AML-193 (cell line): ENCODE data around the gene LINC00237.

Experiments
- DNase-seq, 2 experiments: peaks; one replicate each; lab custom pipeline; 2025; lab: John Stamatoyannopoulos, UW

Gene LINC00237

GRCh38 chr20:21106171-21107017 lies at the start of gene LINC00237:
TSS of gene LINC00237 (minus strand) at chr20:21106358.
- no peak for DNase-seq

DNA sequence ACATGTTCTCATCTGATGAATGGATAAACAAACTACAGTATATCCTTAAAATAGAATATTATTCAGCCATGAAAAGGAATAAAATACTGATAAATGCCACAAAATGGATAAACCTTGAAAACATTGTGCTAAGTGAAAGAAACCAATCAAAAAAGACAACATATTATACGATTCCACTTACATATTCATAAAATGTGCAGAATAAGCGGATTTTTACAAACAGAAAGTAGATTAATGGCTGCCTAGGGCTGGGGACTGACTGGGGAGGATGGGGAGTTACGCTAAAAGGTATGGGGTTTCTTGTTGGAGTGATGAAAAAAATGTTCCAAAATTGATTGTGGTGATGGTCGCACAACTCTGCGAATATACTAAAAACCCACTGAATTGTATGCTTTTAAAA lies 49.1 kb upstream of the LINC00237 start:
- no peak for DNase-seq

DNA sequence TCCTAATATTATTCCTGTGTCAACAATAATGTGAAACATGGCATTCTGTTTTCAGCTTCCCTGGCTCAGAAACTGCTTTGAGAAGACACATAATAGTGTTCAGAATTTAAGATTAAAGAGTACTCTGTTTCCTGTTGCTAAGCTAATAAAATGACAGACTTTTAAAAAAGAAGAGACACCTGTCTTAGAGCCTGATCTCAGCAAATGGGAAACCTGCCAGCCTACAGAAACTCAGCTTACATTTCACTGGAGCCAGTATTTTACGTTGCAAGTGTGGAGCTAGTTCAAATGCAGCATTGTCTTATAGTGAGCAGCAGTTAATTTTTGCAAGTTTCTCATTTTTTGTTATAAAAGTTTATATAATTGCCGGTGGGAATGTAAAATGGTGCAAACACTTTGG lies 48.5 kb upstream of the LINC00237 start:
- DNase-seq, result no peak

DNA sequence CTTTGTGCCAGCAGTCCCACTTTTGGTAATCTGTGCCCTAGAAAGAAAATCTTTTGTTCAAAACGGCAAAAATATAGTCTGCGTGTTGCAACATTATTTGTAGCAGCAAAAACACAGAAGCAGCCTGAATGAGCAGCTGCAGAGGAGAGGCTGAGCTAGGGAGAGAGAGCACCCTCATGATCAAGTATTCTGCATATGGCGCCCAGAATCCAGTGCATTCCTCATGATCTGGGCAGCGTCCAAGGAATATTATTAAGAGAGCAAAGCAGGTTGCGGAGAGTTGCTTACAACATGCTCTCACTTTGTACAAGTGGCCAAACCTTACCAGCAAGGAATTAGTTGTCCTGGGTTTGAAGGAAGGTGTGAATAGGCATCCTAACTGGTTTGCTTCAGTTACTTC lies 45.6 kb upstream of the LINC00237 start:
- no peak for DNase-seq

DNA sequence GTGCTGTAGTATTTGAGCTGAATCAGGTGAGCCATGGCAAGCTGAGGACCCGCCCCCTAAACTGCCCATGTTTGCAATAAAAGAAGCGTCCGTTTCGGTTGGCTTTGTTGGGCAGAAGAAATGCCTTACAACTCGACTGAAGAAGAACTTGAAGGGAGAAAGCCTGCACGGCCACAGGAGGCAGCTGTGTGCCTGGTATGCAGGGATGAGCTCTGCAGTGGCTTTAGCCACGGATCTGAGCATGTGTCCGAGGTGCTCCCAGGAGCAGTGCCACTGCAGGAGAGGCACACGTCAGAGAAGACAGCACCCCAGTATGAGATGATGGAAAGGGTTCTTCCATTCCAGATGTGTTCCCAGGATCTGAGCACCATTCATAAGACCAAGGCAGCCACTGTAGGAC lies 43.2 kb upstream of the LINC00237 start:
- DNase-seq, result no peak

- peak; percentile 24 to 27 for DNase-seq
Observed at GRCh38 chr20:21147593-21147992, 41.4 kb upstream of the LINC00237 start.

GRCh38 chr20:21146215-21146614 lies 40.1 kb upstream of the LINC00237 start:
- DNase-seq, result no peak

- no peak for DNase-seq
Observed at GRCh38 chr20:21145424-21145823, 39.3 kb upstream of the LINC00237 start.

DNA sequence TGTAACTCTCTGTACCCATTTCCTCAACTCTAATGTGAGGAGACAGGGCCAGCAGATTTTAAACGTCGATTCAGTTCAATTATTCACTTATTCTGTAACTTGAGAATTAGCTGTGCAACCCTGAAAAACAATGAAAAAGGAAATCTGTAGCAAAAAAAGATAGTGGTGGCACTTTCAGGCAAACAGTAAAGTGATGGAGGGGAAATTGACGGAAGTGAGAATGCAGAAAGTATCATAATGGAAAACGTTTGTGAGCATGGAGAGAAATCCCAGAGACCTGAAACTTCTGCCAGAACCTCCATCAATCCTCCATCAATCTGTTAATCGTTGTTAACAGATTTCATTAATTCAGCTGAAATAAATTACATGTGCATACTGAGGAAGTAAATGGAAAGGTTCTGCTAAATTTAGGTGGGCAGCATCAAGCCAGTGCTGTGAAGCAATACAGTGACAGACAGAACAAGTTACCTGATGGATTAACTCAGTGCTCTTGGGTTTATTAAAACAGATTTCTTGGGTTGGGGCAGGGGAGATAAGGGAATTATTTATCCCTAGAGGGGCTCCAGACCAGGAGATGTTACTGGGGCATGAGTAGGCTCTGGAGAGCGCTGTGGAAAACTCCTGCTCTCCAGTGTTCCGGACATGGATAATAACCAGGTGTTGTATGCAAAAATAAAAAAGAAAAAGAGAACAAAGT lies 37.2 kb upstream of the LINC00237 start:
- DNase-seq, result no peak

GRCh38 chr20:21141825-21142224 lies 35.7 kb upstream of the LINC00237 start:
- DNase-seq, result no peak

DNA sequence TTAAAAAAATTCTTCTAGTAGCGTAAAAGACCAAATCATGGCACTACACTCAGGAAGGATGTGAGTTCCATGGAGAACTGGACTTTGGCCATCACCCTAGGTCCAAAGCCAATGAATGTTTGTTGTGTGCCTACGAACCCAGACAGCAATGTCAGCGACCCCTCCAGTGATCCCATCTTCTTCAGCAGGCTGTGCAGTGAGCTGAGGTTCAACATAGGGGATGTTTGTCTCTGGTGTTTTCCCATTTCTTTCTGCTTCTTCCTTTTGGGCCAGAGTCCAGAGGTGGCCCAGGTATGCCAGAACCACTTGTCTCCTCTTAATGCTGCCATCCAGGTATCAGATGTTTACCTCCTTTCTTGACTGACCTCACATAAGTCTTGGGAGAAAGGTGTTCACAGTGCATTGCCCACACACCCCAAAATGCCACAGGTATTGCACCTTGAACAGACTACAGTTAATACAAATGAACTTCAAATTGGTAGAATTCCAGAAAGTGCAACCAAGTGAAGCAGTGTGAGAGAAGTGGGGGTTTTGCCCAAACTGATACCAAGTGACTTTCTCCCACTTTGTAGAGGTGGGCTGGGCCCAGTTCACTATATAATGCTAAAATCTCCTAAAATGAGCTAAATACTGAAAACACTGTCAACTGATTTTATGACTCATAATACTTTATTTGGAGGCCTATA lies 33.9 kb upstream of the LINC00237 start:
- DNase-seq, result no peak

GRCh38 chr20:21137078-21137477 lies 30.9 kb upstream of the LINC00237 start:
- DNase-seq, result no peak

DNA sequence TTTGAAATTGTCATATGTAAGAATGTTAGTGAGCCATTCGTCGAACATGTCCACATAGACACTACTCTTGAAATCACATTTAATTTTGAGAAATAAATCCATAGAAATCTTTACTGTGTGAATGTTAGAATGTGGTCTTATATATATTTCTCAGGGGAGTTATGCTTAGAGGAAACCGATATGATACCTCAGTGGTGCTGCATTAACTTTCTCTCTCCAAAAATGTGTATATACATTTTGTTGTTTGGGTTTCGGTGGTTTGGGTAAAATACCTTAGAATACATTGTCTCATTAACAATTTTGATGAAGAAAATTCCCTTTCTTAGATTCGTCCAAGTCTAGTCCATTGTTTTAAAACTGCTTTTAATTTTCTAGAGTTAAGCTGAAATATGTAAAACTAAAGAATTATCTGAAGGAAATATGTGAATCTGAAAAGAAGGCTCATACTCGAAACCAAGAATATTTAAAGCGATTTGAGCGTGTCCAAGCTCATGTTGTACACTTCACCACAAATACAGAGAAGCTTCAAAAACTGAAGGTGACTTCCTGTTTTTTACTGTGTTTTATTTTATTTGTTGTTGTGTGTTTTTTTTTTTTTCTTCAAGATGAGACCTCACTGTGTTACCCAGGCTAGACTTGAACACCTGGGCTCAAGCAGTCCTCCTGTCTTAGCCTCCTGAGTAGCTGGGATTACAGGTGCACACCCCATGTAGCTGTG lies 30.0 kb upstream of the LINC00237 start:
- no peak for DNase-seq

GRCh38 chr20:21134883-21135493 lies 28.8 kb upstream of the LINC00237 start:
- DNase-seq, result no peak

GRCh38 chr20:21133917-21134622 lies 27.9 kb upstream of the LINC00237 start:
- no peak for DNase-seq

GRCh38 chr20:21133404-21133803 lies 27.2 kb upstream of the LINC00237 start:
- DNase-seq, result no peak

DNA sequence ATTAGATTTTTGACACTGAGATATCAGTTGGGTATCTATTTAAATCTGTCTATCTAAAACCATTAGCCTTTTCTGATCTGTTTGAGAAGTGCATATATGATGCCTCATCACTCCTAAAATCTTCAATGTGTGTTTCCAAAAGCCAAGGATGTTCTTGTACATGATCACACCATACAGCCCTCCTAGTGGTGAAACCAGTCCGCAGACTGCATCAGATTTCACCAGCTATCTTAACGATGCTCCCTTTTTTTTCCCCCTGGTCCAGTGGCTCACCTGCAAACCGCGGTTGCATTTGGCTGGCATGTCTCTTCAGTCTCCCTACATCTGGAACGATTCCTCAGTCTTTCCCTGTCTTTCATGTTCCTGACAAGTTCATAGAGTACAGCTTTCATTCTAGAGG lies 23.7 kb upstream of the LINC00237 start:
- no peak for DNase-seq

- no peak for DNase-seq
Observed at GRCh38 chr20:21127201-21127981, 21.2 kb upstream of the LINC00237 start.

GRCh38 chr20:21126581-21126870 lies 20.4 kb upstream of the LINC00237 start:
- DNase-seq, result peak in 1 of 2 experiments; percentile 8

DNA sequence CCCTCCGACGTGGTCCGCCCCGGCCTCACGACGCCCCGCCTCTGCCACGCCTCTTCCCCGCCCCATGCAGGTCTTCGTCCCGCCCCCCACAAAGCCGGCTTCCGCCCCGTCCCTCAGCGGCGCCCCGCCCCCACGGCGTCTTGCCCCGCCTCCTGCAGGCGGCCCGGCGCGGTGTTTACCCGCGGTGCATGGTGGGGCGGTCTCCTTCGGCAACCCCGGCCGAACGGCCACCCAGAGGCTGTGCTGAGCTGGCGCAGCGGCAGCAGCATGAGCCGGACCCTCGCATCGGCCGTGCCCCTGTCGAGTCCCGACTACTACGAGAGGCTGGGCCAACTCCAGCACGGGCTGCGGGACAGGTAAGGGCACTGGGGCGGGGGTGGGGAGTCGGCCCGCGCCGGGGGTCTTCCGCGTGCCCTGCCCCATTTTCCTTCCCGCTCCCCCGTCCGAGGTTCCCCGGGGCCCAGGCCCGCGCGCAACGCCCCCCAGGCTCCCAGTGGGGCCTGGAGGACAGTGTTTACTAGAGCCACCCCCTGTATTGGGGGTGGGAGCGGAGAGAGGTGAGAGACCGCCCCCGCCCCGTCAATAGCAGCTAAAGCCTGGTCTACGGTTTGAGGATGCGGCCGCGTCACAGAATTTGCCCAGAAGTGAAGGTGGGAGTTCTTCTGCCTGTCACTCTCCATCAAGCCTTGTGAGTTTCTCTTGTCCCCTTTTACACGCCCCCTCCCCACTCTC lies 19.9 kb upstream of the LINC00237 start, which contains the start of gene KIZ:
Gene KIZ, plus strand, starts transcription at position 234 of the 732 bp plus-strand sequence. Its CDS starts 34 bp downstream, at position 268.
- peak; percentile 83 to 85 for DNase-seq
